BLaER1 (cell line): ENCODE data around the gene ZNF414.
"Not testable (repeated sequence)": the region's sequence is repeated elsewhere in the genome, so short reads cannot be mapped to it uniquely, and the experiment has no call there.

Experiments
- H3K27ac ChIP-seq: shearing (Covaris generic); formaldehyde crosslinking; 2 replicates; pipeline ENCODE4 v1.8.1; 2022
- H3K27me3 ChIP-seq: shearing (Covaris generic); formaldehyde crosslinking; 2 replicates; pipeline ENCODE4 v1.8.1; 2022
- H3K36me3 ChIP-seq: shearing (Covaris generic); formaldehyde crosslinking; 2 replicates; pipeline ENCODE4 v1.8.1; 2022
- H3K4me1 ChIP-seq: shearing (Covaris generic); formaldehyde crosslinking; 2 replicates; pipeline ENCODE4 v1.8.1; 2022
- H3K4me2 ChIP-seq: shearing (Covaris generic); formaldehyde crosslinking; 2 replicates; pipeline ENCODE4 v1.8.1; 2022
- H3K4me3 ChIP-seq: shearing (Covaris generic); formaldehyde crosslinking; 2 replicates; pipeline ENCODE4 v1.8.1; 2022
- H3K9ac ChIP-seq: shearing (Covaris generic); formaldehyde crosslinking; 2 replicates; pipeline ENCODE4 v1.8.1; 2022
- H3K9me3 ChIP-seq: shearing (Covaris generic); formaldehyde crosslinking; 2 replicates; pipeline ENCODE4 v1.8.1; 2022
- H4K20me1 ChIP-seq: shearing (Covaris generic); formaldehyde crosslinking; 2 replicates; pipeline ENCODE4 v1.8.1; 2022
- Cebpa-rat ChIP-seq: shearing (Covaris generic); IDR thresholded peaks from 2 replicates; pipeline ENCODE4 v1.8.1; 2022

Gene ZNF414

DNA sequence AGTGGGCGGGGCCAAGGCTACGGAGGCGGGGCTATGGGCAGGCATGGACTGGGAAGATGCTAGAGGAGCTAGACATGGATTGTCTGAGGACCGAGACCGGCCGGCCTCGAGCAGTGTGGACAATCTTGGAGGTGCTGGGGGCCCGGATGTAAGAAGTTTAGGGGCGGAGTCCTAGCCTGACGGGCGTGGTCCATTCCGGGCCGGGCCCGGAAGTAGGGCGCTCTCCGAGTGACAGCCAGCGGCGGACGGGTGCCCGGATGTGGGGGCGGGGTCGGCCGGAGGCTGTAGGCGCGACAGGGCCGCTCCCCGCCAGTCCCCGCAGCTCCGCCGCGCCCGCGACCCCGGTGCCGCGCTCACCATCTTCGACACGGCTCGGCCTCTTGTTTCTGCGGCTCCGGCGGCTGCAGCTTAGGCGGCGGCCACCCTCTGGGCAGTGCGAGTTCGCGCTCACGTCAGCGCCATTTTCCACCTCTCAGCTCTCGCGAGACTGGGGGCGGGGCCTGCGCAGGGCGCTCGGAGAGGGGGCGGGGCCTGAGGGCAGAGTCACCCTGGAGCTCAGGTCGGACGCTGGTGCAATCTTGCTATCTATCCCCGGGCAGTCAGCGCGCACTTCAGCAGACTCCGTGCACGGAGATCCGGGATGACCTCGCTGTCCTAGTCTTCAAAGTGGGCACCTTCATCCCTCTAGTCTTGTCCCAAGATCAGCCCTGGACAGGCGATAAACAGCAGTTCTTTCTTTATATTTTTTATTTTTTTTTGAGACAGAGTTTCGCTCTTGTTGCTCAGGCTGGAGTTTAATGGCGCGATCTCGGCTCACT is at the start of gene ZNF414:
Gene ZNF414 (minus strand): TSS at position 481 of the 818 bp plus-strand sequence. CDS start 121 bp downstream, at position 360.
- peak within 1 kb of the TSS; percentile 83 for H3K4me3 ChIP-seq
- H3K9me3 ChIP-seq, result no peaks in the 10 kb centered on the region
- no peaks in the 10 kb centered on the region for H3K27me3 ChIP-seq
- H3K4me1 ChIP-seq, result peaks cover 29% of the 10 kb centered on the region
- peaks cover 31% of the 10 kb centered on the region for H3K36me3 ChIP-seq
- H4K20me1 ChIP-seq, result no peaks in the 10 kb centered on the region
- H3K9ac ChIP-seq, result peak within 1 kb of the TSS; percentile 99
- peak within 1 kb of the TSS; percentile 87 for H3K4me2 ChIP-seq
- no peak for TF ChIP-seq Cebpa-rat
- H3K27ac ChIP-seq, result peak within 1 kb of the TSS; percentile 99

DNA sequence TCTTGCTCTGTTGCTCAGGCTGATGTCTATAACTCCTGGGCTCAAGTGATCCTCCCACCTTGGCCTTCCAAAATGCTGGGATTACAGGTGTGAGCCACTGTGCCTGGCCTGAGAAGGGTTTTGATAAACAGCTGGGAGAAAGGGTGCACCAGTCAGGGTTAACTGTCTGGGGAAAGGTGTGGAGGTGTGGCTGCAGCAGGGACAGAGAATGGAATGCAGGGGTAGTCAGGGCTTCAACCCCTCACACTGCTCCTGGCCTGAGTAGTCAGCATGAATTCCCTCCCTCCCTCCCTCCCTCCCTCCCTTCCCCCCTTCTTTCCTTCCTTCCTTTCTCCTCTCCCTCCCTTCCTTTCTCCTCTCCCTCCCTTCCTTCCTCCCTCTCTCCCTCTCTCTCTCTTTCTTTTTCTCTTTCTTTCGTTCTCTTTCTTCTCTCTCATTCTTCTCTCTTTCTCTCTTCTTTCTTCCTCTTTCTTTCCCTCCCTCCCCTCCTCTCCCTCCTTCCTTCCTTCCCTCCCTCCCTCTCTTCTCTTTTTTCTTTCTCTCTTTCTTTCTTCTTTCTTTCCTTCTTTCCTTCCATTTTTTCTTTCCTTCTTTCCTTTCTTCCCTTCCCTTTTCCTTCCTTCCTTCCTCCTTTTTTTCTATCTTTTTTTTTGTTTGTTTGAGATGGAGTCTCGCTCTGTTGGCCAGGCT is 47.3 kb upstream of the ZNF414 start:
- no peak overlapping the region for H3K27ac ChIP-seq
- H4K20me1 ChIP-seq, result no peaks in the 10 kb centered on the region
- H3K27me3 ChIP-seq, result no peaks in the 10 kb centered on the region
- H3K36me3 ChIP-seq, result no peaks in the 10 kb centered on the region
- no peak overlapping the region for H3K4me3 ChIP-seq
- no peak overlapping the region for H3K9ac ChIP-seq
- H3K9me3 ChIP-seq, result no peaks in the 10 kb centered on the region
- no peak for TF ChIP-seq Cebpa-rat
- H3K4me2 ChIP-seq, result peak overlapping the region; percentile 19; the same call in 1 of the 2 replicates
- H3K4me1 ChIP-seq, result peaks cover 45% of the 10 kb centered on the region

DNA sequence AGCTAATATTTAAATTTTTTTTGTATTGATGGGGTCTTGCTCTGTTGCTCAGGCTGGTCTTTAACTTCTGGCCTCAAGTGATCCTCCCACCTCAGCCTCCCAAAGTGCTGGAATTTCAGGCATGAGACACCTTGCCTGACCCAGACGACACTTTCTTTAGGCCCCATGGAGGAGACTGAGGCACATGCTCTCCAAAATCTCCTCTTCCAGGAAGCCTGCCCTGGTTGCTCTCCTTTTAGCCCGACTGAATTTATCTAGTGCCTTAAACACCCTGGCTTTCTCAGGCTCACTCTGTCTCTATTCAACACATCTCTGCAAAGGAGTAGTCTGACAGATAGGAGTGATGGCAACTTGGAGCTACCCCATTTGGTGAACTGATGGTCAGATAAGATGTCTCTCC is 44.4 kb upstream of the ZNF414 start:
- Histone ChIP-seq H3K27me3 (no peaks in the 10 kb centered on the region), H3K9me3 (no peaks in the 10 kb centered on the region), H4K20me1 (no peaks in the 10 kb centered on the region), H3K36me3 (peaks cover under 1% of the 10 kb centered on the region; the same call in 1 of the 2 replicates), H3K27ac (no peak overlapping the region), H3K4me2 (no peak overlapping the region), H3K4me3 (no peak overlapping the region), H3K9ac (no peak overlapping the region), H3K4me1 (peaks cover 21% of the 10 kb centered on the region)
- TF ChIP-seq Cebpa-rat, result no peak

GRCh38 chr19:8557642-8558238 is 43.8 kb upstream of the ZNF414 start:
- Histone ChIP-seq H3K9me3 (no peaks in the 10 kb centered on the region), H3K27me3 (no peaks in the 10 kb centered on the region), H3K4me1 (peaks cover 21% of the 10 kb centered on the region), H3K4me2 (peak overlapping the region; percentile 16; the same call in 1 of the 2 replicates), H3K36me3 (peaks cover 6% of the 10 kb centered on the region; the same call in 1 of the 2 replicates), H3K27ac (peak overlapping the region; percentile 40), H4K20me1 (no peaks in the 10 kb centered on the region), H3K9ac (no peak overlapping the region), H3K4me3 (no peak overlapping the region)
- TF ChIP-seq Cebpa-rat, result no peak

DNA sequence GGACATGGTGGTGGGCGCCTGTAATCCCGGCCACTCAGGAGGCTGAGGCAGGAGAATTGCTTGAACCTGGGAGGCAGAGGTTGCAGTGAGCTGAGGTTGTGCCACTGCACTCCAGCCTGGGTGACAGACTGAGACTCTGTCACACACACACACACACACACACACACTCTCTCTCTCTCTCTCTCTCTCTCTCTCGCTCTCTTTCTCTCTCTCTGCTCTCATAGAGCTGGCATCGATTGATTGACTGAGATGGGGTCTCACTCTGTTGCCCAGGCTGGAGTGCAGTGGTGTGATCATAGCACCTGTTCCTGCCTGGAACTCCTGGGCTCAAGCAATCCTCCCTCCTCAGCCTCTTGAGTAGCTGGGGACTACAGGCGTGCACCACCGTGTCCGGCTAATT is 39.8 kb upstream of the ZNF414 start:
- H3K9me3 ChIP-seq, H3K4me2 ChIP-seq, H4K20me1 ChIP-seq, H3K4me1 ChIP-seq, H3K9ac ChIP-seq, H3K27ac ChIP-seq, H3K27me3 ChIP-seq, H3K36me3 ChIP-seq, H3K4me3 ChIP-seq: not testable (repeated sequence)

GRCh38 chr19:8552810-8553209 is 38.8 kb upstream of the ZNF414 start:
- Histone ChIP-seq H3K27ac (no peak overlapping the region), H3K9ac (no peak overlapping the region), H3K27me3 (no peaks in the 10 kb centered on the region), H3K36me3 (peaks cover 7% of the 10 kb centered on the region; the same call in 1 of the 2 replicates), H3K9me3 (no peaks in the 10 kb centered on the region), H4K20me1 (no peaks in the 10 kb centered on the region), H3K4me3 (no peak overlapping the region), H3K4me1 (peaks cover 8% of the 10 kb centered on the region; the same call in 1 of the 2 replicates), H3K4me2 (no peak overlapping the region)
- no peak for TF ChIP-seq Cebpa-rat

DNA sequence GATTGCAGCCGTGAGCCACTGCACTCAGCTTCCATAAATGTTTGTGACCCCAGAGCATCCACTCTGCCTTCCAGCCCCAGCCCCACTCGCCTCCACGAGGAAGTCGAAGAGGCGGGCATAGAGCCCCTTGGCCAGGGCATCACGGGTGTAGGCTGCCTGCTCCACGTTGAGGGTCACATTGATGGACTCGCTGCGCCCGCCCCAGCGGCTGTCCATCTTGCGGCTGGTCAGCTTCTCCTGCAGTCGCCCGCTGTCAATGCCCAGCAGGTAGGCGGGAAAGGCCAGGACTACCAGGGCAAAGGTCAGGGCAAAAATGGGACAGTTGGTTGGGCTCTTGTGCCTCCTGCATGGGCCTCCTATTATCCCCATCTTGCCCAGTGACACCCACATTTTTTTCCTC is 36.1 kb upstream of the ZNF414 start:
- H3K9ac ChIP-seq, result no peak overlapping the region
- H4K20me1 ChIP-seq, result no peaks in the 10 kb centered on the region
- H3K4me1 ChIP-seq, result 0 out of 2 replicates have a peak, but pooled peaks cover 4% of the 10 kb centered on the region
- TF ChIP-seq Cebpa-rat, result no peak
- no peak overlapping the region for H3K27ac ChIP-seq
- H3K9me3 ChIP-seq, result no peaks in the 10 kb centered on the region
- H3K27me3 ChIP-seq, result no peaks in the 10 kb centered on the region
- H3K36me3 ChIP-seq, result peaks cover 13% of the 10 kb centered on the region; the same call in 1 of the 2 replicates
- no peak overlapping the region for H3K4me2 ChIP-seq
- no peak overlapping the region for H3K4me3 ChIP-seq

GRCh38 chr19:8545743-8546142 is 31.8 kb upstream of the ZNF414 start:
- no peaks in the 10 kb centered on the region for H4K20me1 ChIP-seq
- H3K27me3 ChIP-seq, result no peaks in the 10 kb centered on the region
- no peak for TF ChIP-seq Cebpa-rat
- H3K4me2 ChIP-seq, result no peak overlapping the region
- H3K9ac ChIP-seq, result no peak overlapping the region
- H3K36me3 ChIP-seq, result 0 out of 2 replicates have a peak, but pooled peaks cover 6% of the 10 kb centered on the region
- H3K4me1 ChIP-seq, result 0 out of 2 replicates have a peak, but pooled peaks cover 4% of the 10 kb centered on the region
- no peaks in the 10 kb centered on the region for H3K9me3 ChIP-seq
- H3K27ac ChIP-seq, result no peak overlapping the region
- H3K4me3 ChIP-seq, result no peak overlapping the region

DNA sequence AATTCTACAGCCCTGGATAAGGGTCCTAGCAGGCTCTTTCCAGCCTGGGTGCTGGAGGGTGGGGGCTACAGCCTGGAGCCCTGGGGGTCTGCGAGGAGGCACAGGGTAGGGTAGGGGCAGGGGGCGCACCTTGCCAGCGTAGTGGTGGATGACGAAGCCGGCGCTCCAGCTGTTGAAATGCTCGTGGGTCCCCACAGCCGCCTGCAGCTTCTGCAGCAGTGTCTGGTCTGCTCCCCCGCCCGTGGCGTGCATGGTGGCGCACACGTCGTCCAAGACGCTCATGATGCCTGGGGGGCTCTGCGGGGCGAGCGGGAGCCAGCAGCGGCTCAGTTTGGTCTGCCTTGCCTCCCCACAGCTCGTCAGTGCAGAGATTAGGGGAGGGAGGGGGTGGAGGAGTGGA is 30.2 kb upstream of the ZNF414 start:
- no peaks in the 10 kb centered on the region for H4K20me1 ChIP-seq
- no peak overlapping the region for H3K27ac ChIP-seq
- no peaks in the 10 kb centered on the region for H3K27me3 ChIP-seq
- H3K4me2 ChIP-seq, result no peak overlapping the region
- no peaks in the 10 kb centered on the region for H3K9me3 ChIP-seq
- H3K4me3 ChIP-seq, result no peak overlapping the region
- no peak overlapping the region for H3K9ac ChIP-seq
- no peaks in the 10 kb centered on the region for H3K4me1 ChIP-seq
- no peak for TF ChIP-seq Cebpa-rat
- H3K36me3 ChIP-seq, result 0 out of 2 replicates have a peak, but pooled peaks cover 6% of the 10 kb centered on the region
